GM18502 (cell line): ENCODE measurements around the gene DNAJC11.
"Not testable (repeated sequence)": the region's sequence is repeated elsewhere in the genome, so short reads cannot be mapped to it uniquely, and the experiment has no call there.

ENCODE experiments used
- ATAC-seq: cut with Tn5 transposase; IDR thresholded peaks from one replicate; pipeline ENCODE4 v1.9.1; 2021; ENCODE audit warnings: mild to moderate bottlenecking; ENCODE audit not compliant: unreplicated experiment, poor library complexity

Gene DNAJC11

DNA sequence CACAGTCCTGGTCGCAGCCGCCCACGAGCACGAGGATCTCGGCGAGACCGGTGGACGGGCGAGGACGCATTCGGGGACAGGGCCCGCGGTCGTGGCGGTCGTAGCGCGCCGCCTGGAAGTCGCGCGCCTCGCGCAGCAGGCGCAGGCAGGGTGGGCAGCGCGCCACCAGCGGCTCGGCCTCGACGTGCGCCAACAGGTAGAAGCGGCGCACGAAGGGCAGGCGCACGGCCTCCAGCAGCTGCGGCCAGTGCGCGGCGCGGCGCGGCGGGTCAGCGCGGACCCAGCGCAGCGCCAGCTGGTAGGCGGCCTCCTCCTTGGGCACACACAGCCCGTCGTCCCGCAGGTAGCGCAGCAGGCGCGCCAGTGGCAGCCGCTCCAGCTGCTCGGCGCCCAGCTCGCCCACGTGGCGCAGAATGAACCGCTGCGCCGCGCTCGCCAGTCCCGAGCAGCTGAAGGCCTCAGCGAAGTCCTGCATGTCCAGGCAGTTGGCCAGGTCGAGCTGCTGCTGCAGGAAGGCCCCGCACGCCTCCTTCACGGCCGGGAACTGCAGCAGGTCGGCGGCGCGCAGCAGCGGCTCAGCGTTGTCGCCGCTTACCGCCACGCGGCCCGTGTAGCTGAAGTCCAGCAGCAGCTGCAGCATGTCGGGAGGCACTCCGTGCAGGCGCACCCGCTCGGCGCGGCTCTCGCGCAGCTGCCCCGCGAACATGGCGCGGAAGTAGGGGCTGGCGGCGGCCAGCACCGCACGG is 99.5 kb downstream of the DNAJC11 start:
- peak; percentile 5 for ATAC-seq

DNA sequence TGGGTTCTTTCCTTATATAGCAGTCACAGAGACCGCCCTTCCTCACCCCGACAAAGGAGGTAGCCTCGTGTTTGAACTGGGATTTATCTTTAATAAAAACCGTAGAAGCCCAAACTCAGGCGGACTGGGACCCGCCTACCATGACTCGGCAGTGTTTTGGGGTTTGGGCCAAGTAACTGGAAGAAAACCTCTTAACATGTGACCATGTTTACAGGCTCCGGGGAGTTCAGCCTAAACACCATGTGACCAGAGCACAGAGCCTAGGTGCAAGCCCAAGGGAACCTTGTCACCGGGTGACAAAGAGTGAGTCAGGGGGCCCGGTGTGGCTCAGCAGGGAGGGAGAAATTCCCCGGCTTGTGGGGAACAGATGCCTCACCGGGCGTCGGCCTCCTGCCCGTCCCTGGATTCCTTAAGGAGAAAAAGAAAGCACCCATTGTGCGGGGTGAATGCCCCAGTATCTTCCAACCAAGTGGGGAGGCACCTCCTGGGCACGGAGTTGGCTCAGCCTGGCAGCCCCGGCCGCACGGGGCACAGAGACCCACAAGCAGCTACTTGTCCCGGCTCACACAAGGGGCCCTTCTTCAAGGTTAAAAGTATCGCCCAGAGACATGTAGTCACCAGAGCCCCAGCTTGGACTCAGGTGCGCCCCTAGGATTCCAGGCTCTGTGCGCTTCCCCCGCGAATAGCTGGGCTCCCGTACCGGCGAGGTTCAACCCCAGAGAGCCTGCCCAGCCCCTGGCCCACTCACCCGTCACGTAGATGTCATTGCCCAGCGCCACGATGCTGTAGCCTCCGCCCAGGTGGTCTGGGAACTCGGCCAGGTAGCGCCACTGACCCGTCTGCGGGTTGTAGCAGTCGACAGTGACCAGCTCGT is 100.3 kb downstream of the DNAJC11 start:
- no peak for ATAC-seq

DNA sequence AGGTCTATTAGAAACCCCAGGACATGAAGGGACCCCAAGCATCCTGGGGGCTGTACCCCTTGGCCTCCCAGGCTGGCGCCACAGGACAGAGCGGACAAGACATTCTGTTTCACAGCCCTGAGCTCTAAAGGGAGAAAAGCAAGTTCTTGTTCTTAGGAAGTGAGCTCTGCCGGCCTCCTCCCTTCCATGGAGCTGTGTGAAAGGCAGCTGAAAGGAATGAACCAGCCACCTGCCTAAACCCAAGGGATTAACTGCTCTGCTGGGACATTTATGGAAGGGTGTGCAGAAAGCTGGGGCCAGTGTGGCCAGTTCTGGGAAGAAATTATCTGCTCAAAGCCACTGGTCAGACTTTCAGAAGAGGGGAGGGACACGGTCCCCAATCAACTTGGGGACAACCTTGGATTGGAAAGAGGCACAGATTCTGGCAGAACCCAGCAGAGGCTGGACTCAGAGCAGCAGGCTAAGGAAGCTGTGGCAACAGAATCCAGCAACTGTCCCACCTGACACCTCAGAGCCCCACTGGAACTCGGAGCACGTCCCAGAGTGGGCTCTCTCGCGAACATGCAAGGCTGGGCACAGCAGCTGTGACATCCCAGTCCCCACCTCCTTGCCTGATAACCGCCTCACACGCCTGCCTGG is 101.1 kb downstream of the DNAJC11 start:
- ATAC-seq, result no peak

DNA sequence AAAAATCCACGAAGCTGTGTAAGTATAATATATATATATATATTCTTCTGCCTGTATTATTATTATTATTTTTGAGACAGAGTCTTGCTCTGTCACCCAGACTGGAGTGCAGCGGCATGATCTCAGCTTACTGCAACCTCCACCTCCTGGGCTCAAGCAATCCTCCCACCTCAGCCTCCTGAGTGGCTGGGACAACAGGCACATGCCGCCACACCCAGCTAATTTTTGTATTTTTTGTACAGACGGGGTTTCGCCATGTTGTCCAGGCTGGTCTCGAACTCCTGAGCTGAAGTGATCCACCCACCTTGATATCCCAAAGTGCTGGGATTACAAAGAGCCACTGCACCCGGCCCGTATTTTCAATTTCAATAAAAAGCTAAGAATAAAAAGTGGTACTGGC is 101.6 kb downstream of the DNAJC11 start:
- ATAC-seq, result not testable (repeated sequence)

DNA sequence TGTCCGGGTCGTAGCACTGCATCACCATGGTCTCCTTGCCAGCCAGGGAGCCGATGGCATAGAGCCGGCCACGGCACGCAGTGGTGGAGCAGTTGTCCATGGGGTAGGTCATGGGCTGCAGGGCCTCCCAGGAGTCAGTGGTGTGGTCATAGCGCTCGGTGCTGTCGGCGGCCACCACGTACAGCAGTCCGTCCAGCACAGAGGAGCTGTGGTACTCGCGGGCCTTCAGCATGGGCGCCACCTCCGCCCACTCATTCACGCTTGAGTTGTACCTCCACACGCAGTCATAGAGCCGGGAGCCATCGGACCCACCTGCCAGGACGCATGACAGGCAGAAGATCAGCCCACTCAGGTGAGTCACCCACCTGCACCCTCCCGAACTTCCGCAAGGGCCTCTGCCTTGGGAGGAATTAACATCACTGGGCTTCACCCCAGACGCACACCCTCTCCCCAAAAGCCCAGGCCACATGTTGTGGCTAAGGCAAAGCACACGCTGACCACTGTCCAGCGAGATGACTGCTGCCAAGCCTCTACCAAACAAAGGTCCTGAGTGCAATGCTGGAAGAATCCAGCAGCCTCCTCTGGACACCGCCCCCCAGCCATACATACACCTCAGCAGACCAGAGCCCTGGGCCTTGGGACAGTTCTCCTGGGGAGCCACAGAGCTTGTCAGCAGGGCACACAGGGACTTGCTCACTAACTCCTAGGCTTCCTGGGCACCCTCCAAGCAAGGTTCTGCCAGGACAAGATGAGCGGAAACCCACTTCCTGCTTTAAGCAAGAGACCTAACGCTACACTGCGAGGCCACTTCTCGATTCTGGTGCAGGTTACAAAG is 102.3 kb downstream of the DNAJC11 start:
- no peak for ATAC-seq

DNA sequence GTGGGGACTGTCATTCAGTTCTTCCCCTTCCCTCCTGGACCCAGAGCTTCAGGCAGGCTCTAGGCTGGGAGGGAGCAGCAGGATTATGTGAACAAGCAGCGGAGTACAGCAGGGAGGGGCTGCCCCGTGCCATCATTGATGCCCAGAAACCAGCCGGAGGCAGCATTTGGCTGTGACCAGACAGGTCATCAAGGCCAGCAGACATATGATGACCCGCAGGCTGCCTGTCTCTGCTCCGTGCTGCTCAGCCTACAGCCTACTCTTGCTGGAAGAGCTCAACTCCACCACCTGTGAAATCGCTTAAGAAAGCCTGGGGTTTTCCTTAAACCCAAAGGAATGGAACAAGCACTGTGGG is 103.9 kb downstream of the DNAJC11 start:
- no peak for ATAC-seq

DNA sequence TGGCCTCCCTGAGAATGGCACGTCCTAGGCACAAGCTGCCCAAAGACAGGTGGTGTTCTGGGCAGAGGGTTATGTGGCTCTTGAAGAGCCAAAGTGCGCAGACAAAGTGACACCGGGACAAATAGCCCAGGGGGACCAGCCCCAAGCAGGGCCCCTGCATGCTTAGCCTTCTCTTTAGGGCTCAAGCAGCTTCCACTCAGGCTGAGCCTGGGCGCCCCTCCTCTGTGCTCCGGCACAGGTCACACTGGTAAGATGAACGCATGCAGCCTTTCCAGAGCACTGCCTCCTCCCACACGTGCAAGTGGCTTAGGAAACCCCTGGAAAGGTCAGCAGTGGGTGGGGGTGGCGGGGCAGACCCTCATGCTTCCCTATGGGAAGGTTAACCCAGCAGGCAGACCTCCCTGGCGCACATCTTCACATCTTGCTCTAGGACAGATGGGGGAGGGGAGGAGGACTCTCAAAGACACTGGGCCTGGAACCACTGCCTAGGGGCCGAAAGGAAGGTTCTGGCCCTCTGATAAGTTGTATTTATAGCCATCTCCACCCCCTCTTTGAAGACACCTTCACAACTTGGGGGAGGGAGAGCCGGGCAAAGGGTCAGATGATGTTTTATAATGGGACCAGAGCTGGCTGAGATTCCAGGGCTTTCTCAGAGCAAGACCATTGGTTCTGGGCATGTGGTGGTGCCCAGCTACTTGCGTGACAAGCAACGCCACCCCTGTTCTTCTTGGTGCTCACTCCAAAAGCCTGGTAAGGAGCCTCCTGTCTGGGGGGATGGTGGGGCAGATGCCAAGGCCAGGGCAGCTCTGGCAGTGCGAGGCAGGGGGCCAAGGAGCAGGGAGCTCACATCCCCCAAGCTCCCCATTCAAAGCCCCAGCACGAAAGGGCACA is 104.5 kb downstream of the DNAJC11 start:
- no peak for ATAC-seq

DNA sequence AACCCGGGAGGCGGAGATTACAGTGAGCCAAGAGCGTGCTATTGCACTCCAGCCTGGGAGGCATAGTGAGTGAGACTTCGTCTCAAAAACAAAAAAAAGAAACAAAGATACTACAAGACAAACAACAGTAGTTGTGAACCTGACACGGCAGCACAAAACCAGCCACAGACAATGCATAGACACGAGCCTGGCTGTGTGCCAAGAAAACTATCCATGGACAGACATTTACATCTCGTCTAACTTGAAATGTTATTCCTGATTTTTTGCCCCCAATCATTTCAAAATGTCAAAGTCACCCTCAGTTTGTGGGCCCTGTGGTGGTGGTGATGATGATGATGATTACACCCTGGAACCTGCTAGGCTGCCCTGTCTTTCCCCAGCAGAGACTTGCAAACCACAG is 105.3 kb downstream of the DNAJC11 start:
- ATAC-seq, result no peak

DNA sequence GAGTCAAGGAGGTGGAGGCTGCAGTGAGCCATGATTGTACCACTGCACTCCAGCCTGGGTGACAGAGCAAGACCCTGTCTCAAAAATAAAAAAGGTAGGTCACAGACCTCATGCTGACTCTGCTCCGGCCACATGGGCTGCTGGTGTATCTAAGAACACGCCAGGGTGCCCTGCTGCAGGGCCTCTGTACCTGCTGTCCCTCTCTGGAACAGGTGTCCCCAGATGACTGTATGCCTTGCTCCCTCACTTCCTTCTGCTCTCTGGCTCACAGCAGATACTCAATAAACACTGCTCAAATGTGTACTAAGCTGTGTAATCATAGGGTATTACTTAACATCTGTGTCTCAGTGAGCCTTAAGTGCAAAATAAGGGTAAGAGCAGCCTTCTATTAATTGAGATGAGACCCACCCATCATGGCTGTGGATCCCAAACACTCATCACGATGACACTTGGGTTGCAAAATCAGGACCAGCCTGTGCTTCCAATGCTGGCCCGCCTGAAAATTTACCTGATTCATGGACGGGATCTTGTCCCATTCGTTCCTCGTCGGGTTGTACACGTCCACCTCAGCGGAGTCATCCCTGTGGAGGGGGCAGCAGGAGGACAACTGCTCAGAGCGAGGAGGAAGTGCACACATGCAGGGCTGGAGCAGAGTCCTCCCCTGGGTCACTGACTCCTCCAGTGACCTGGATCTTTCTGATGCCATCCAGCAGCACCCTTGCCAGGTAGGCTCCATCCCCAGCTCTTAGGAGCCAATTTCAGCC is 106.5 kb downstream of the DNAJC11 start:
- no peak for ATAC-seq

DNA sequence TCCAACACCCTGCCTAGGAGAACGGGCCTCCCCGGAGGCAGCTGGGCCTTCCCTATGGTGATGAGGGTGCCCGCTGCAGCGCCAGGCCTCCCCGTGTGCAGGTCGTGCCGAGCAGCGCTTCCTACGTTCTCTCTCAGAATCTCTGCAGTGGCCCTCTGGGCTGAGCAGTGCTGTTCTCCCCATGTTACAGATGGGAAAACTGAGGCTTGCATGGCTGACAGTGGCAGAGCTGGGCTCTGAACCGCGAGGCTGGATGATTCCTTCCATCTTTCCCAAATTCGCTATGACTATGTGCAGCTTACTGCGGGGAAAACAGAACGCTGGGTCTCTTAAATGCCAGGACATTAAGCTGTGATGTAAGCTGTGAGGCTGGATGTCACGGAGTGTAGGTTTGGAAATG is 107.8 kb downstream of the DNAJC11 start:
- ATAC-seq, result no peak

DNA sequence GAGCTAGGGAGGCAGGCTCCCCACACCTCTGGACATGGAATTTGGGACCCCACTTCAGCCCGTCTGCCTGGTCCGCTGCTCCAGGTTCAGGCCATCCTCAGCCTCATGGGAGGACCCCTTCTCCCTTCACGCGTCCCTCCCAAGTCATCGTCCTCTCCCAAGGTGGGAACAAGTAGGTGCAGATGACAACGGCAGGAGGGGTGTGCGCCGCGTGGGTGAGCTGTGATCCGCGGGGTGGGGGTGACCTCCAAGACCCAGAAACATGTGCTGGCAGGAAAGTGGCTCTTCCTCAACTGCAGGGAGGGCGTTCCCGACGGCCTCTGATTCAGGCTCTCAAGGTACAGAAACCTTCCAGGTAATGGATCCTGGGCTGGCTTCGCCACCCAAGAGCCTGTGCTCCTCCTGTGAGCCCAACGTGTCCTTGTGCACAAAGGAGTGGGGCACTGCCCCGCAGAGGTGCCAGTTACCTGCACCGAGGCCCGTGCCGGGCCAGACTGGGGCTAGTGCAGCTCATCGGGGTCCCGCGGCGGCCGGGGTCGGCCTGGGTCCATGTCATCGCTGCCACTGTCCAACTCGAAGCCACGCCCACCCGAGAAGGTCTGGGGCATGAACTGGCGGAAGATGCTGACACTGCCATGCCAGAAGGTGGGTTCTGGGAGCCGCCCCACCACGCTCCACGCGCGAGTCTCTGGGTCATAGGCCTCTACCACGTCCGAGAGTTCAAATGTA is 108.6 kb downstream of the DNAJC11 start:
- no peak for ATAC-seq

DNA sequence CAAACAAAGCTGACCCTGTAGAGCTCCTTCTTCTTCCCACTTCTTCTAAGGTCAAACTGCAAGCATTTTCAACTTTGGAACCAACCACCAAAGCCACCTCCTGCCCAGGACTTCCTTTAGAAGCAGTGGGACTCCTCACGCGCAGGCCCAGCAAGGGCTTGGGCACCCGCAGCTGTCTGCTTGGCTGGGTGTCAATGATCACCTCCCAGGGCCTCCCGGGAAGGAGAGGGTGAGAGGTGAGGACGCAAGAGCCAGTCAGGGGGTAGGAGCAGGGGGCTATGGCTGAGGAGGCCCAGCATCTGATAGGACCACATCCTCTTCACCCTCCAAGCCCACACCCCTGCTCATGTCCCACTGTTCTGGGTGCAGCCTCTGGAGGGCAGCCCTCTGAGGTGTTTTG is 109.2 kb downstream of the DNAJC11 start:
- no peak for ATAC-seq

DNA sequence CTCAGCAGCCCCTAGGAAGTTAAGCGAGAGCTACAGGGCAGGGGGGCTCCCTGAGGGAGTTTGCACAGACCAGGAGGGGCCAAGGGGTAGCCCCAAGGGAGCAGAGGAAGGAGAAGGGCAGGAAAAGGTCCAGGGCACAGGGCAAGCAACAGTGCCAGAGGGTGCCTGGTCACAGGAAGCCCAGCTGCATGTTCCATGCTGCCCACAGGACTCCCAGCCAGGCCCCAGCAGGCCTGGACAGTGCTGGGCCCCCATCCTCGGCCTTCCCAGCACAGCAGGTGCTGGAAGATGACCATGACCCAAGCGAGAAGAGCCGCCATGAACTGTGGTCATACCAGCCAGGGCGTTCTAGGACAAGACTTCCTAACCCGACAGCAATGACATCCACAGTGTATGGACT is 110.0 kb downstream of the DNAJC11 start:
- no peak for ATAC-seq

DNA sequence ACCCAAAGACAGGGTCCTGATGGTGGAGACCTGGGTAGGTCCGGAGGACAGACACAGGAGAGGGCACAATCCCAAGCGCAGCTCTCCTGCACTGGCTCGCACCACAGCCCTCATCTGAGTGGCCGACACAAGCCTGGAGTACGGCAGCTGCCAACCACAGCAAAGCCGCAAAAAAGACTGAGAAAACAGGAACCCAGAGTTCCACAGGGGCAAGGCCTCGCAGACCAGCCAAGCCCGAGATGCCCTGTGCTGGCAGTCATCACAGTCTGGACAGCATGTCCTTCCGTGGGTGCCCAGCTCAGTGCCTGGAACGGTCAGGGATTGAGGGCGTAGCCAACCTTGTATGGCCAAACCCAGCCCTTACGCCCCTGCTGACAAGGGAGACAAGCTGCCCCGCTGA is 110.4 kb downstream of the DNAJC11 start:
- no peak for ATAC-seq

DNA sequence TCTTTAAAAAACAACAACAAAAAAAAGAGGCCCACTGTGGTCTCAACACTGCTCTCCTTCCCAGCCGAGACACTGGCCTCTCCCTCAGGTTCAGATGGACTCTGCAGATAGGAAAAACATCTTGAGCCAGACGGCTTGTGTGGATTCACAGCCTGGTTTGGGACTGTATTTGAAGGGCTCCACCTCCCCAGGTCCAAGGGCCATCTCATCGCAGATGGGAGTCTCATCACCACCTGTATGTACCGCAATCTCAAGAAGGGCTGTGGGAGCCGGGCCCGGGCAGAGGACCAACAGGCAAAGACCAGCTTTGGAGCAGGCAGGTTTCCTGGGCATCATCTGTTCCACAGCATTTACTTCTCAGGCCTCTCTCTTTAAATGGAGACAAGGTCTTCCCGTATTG is 111.6 kb downstream of the DNAJC11 start:
- no peak for ATAC-seq

DNA sequence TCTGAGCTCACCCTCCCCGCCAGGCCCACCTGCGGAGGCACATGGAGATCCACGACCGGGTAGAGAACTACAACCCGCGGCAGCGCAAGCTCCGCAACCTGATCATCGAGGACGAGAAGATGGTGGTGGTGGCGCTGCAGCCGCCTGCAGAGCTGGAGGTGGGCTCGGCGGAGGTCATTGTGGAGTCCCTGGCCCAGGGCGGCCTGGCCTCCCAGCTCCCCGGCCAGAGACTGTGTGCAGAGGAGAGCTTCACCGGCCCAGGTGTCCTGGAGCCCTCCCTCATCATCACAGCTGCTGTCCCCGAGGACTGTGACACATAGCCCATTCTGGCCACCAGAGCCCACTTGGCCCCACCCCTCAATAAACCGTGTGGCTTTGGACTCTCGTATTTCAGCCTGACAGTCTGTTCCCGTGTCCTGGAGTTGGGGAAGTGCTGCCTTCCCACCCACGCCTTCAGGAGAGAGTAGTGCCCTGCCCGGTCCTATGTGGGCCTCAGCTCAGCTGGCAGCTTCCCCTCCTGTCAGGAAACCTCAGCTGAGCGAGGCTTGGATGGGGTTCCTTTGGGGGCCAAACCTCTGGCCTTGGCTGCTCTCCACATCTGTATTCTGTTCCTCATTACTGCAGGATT is 112.6 kb downstream of the DNAJC11 start:
- no peak for ATAC-seq

DNA sequence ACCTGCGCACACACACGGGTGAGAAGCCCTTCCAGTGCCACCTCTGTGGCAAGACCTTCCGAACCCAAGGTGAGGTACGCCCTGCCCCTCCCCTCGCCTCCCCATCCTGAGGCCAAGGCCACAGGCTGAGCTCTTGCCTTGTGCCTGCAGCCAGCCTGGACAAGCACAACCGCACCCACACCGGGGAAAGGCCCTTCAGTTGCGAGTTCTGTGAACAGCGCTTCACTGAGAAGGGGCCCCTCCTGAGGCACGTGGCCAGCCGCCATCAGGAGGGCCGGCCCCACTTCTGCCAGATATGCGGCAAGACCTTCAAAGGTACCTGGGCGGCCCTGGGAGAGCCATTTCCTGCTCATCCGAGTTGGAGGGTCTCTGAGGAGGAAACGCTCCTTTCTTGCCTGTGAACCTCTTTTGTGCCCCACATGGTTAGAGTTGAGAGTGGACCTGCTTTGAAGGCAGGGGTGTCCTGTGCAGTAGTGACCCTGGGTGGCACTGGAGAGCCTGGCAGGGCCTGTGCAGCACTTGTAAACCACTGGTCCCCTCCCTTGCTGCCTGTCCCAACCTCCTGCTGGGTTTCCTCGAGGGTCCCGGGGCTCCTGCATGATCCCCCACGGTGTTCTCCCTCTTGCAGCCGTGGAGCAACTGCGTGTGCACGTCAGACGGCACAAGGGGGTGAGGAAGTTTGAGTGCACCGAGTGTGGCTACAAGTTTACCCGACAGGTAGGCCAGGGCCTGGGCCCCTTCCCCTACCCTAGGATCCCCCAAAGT is 113.3 kb downstream of the DNAJC11 start:
- no peak for ATAC-seq
